Measurements from ENCODE around the gene ZMYND10. TPM values are rescaled to one million over a fixed set of nuclear protein-coding genes. Genes with fewer than 3 reads are reported as not detected.

The ZMYND10 gene
- total and polyA plus RNA-seq, 4 donors: 8.8 to 54.1 (median 34.8) TPM

- 84% methylated on average over 6 of the region's 6 CpGs for WGBS (ENCODE audit: insufficient coverage)
- H3K4me1 ChIP-seq (ENCODE audit: control insufficient read depth, insufficient read depth, low read length): peaks cover 51% of the 10 kb centered on the region
- DNase-seq (ENCODE audit: low read depth in 4 of 6, low spot score in 6 of 6): no peak
Measured at GRCh38 chr3:50383750-50384149, 38.2 kb upstream of the ZMYND10 start.

DNA sequence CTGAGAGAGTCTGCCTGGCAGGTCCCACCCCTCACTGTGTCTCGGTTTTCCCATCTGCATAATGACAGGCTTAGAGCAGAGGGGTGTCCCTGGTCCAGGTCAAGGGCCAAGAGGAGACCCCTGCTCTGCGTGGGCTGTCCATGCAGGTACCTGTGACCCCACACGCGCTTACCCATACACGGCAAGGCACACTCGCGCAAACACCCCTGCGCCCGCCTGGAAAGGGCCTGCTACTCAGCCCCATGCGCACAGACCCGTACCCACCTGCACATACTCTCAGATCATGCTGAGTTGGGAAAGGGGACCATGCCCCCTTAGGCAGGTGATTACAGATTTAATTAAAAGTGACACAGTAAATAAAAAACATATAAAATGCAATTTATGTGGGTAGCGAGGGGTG is 37.2 kb upstream of the ZMYND10 start:
- Histone ChIP-seq H3K36me3 (ENCODE audit: control insufficient read depth, insufficient read depth, low read length) (peaks cover 56% of the 10 kb centered on the region), H3K9me3 (ENCODE audit: control insufficient read depth, insufficient read depth, low read length) (no peaks in the 10 kb centered on the region), H3K27ac (ENCODE audit: low read depth, low read length) (no peak overlapping the region), H3K4me3 (ENCODE audit: low read depth, low read length) (no peak overlapping the region), H3K4me1 (ENCODE audit: control insufficient read depth, insufficient read depth, low read length) (peaks cover 41% of the 10 kb centered on the region), H3K27me3 (ENCODE audit: control insufficient read depth, insufficient read depth, low read length) (no peaks in the 10 kb centered on the region)
- no peak for DNase-seq (ENCODE audit: low read depth in 4 of 6, low spot score in 6 of 6)
- 82% methylated on average over 11 of the region's 12 CpGs for WGBS (ENCODE audit: insufficient coverage)

More at GRCh38 chr3:50383750-50384149, 38.2 kb upstream of the ZMYND10 start:
- Histone ChIP-seq H3K4me3 (ENCODE audit: low read depth, low read length) (no peak overlapping the region), H3K27ac (ENCODE audit: low read depth, low read length) (no peak overlapping the region), H3K27me3 (ENCODE audit: control insufficient read depth, insufficient read depth, low read length) (no peaks in the 10 kb centered on the region), H3K36me3 (ENCODE audit: control insufficient read depth, insufficient read depth, low read length) (peaks cover 46% of the 10 kb centered on the region), H3K9me3 (ENCODE audit: control insufficient read depth, insufficient read depth, low read length) (no peaks in the 10 kb centered on the region)

DNA sequence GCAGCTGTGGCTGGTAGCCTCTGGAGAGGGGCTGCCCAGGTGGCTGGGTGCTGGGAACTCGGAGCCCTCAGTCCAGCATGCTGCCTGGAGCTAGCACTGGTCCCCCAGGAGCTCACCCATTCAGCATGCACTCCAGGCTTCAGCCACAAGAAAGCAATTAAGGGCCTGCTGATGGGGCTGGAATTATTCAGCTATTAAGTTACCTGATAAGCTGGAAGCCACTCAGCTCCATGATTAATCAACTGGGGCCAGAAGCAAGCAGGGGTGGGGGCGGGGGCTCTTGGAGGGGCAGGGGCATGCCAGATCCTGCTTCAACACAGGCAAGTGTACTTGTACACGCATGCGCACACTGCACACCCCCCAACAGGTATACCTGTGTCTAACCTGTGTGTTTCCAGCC is 35.9 kb upstream of the ZMYND10 start:
- Histone ChIP-seq H3K27me3 (ENCODE audit: control insufficient read depth, insufficient read depth, low read length) (no peaks in the 10 kb centered on the region), H3K36me3 (ENCODE audit: control insufficient read depth, insufficient read depth, low read length) (peaks cover 53% of the 10 kb centered on the region), H3K4me1 (ENCODE audit: control insufficient read depth, insufficient read depth, low read length) (peaks cover 34% of the 10 kb centered on the region), H3K4me3 (ENCODE audit: low read depth, low read length) (no peak overlapping the region), H3K27ac (ENCODE audit: low read depth, low read length) (no peak overlapping the region), H3K9me3 (ENCODE audit: control insufficient read depth, insufficient read depth, low read length) (no peaks in the 10 kb centered on the region)
- 87% methylated on average over 4 of the region's 4 CpGs for WGBS (ENCODE audit: insufficient coverage)
- DNase-seq (ENCODE audit: low read depth in 4 of 6, low spot score in 6 of 6): peak in 1 of 6 donors; percentile 55

DNA sequence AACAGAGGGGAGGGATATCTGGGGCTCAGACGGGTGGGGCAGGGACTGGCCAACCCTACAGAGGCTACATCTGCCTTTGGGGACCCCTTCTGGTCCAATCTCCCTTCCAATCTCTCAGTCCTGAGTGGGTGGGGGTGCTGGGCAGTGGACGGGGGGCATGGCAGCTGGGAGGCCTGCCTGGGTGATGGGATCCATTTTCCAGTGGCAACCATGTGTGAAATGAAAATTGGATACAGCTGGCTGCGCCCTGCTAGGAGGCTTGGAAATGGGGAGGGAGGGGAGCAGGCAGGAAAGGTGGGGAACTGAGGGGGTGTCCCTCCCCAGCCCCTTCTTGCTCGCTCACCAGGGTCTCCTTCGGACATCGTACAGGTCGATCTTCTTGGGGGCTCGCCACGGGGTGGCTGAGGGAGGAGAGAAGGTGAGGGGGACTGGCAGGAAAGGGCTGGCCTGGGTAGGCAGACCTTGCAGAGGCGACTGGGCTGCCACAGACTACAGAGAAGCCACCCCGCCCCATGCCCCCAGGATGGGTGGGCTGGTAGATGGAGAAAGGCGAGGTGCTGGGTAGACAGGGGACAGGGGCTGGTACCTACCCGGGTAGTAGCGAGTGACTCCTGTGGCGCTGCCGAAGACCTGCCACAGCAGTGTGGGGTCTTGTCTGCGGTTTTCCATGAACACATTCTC is 35.0 kb upstream of the ZMYND10 start:
- H3K27ac ChIP-seq (ENCODE audit: low read depth, low read length): no peak overlapping the region
- no peak overlapping the region for H3K4me3 ChIP-seq (ENCODE audit: low read depth, low read length)
- DNase-seq (ENCODE audit: low read depth in 4 of 6, low spot score in 6 of 6): no peak
- no peaks in the 10 kb centered on the region for H3K27me3 ChIP-seq (ENCODE audit: control insufficient read depth, insufficient read depth, low read length)
- H3K4me1 ChIP-seq (ENCODE audit: control insufficient read depth, insufficient read depth, low read length): peaks cover 32% of the 10 kb centered on the region
- H3K9me3 ChIP-seq (ENCODE audit: control insufficient read depth, insufficient read depth, low read length): no peaks in the 10 kb centered on the region
- WGBS (ENCODE audit: insufficient coverage): 87% methylated on average over 16 of the region's 17 CpGs
- H3K36me3 ChIP-seq (ENCODE audit: control insufficient read depth, insufficient read depth, low read length): peaks cover 59% of the 10 kb centered on the region

DNA sequence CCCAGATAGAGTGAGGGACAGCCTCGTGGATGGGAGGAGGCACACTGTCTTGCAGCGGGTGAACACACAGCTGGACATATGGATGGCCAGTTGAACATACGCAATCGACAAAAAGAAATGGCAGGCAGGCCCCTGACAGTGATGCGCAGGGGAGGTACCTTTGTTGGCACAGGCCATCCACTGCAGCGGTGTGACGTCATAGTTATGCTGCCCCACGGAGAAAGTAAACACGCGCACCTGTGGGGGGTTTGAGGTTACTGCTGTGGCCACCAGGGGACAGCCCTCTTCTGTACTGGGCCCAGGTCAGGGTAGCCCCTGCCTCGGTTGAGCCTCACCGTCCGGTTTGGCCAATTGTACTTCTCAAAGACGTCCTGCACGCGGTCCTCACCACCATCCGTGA is 33.2 kb upstream of the ZMYND10 start:
- WGBS (ENCODE audit: insufficient coverage): 86% methylated on average over 17 of the region's 17 CpGs
- peaks cover 22% of the 10 kb centered on the region for H3K4me1 ChIP-seq (ENCODE audit: control insufficient read depth, insufficient read depth, low read length)

GRCh38 chr3:50378024-50378423 is 32.5 kb upstream of the ZMYND10 start:
- 89% methylated on average over 5 of the region's 6 CpGs for WGBS (ENCODE audit: insufficient coverage)
- H3K4me3 ChIP-seq (ENCODE audit: low read depth, low read length): no peak overlapping the region
- H3K27ac ChIP-seq (ENCODE audit: low read depth, low read length): no peak overlapping the region
- peaks cover 60% of the 10 kb centered on the region for H3K36me3 ChIP-seq (ENCODE audit: control insufficient read depth, insufficient read depth, low read length)
- H3K4me1 ChIP-seq (ENCODE audit: control insufficient read depth, insufficient read depth, low read length): peaks cover 23% of the 10 kb centered on the region
- no peaks in the 10 kb centered on the region for H3K9me3 ChIP-seq (ENCODE audit: control insufficient read depth, insufficient read depth, low read length)
- no peaks in the 10 kb centered on the region for H3K27me3 ChIP-seq (ENCODE audit: control insufficient read depth, insufficient read depth, low read length)
- no peak for DNase-seq (ENCODE audit: low read depth in 4 of 6, low spot score in 6 of 6)

More for the DNA sequence above, 33.2 kb upstream of the ZMYND10 start:
- Histone ChIP-seq H3K36me3 (ENCODE audit: control insufficient read depth, insufficient read depth, low read length) (peaks cover 64% of the 10 kb centered on the region), H3K27ac (ENCODE audit: low read depth, low read length) (no peak overlapping the region), H3K4me3 (ENCODE audit: low read depth, low read length) (no peak overlapping the region), H3K27me3 (ENCODE audit: control insufficient read depth, insufficient read depth, low read length) (no peaks in the 10 kb centered on the region), H3K9me3 (ENCODE audit: control insufficient read depth, insufficient read depth, low read length) (no peaks in the 10 kb centered on the region)
- no peak for DNase-seq (ENCODE audit: low read depth in 4 of 6, low spot score in 6 of 6)

DNA sequence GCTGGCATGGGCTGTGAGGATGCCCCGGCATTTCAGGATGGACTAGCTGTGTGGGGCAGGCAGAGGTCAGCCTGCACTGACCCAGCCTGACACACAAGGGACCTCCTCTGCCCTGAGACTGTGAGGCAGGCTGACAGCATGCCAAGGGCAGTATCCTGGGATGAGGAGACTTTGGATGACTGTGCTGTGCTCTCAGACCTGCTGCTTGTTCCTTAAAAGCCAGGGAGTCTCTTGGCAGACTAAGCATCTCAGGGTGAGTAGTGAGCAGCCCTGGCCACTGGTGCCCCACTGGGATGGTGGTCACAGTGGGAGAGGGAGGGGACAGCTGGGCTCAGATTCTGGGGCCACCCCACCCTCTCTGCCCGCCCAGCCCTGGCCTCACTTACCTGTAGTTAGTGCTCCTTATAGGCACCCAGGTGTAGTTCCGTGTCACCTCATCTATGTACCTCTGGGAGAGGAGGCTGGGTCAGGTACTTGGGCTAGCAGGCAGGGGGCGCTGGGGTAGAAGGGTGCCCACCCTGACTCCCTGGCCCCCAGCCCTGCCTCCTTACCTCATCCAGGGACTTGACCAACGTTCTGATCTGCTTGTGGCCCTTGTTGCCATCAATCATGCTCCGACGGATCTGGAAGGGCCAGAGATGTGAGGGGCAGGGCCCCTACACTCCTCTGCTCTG is 29.9 kb upstream of the ZMYND10 start:
- WGBS (ENCODE audit: insufficient coverage): 73% methylated on average over 7 of the region's 7 CpGs
- Histone ChIP-seq H3K36me3 (ENCODE audit: control insufficient read depth, insufficient read depth, low read length) (peaks cover 60% of the 10 kb centered on the region), H3K4me1 (ENCODE audit: control insufficient read depth, insufficient read depth, low read length) (peaks cover 24% of the 10 kb centered on the region), H3K27me3 (ENCODE audit: control insufficient read depth, insufficient read depth, low read length) (no peaks in the 10 kb centered on the region), H3K4me3 (ENCODE audit: low read depth, low read length) (no peak overlapping the region), H3K9me3 (ENCODE audit: control insufficient read depth, insufficient read depth, low read length) (no peaks in the 10 kb centered on the region), H3K27ac (ENCODE audit: low read depth, low read length) (no peak overlapping the region)
- DNase-seq (ENCODE audit: low read depth in 4 of 6, low spot score in 6 of 6): no peak

DNA sequence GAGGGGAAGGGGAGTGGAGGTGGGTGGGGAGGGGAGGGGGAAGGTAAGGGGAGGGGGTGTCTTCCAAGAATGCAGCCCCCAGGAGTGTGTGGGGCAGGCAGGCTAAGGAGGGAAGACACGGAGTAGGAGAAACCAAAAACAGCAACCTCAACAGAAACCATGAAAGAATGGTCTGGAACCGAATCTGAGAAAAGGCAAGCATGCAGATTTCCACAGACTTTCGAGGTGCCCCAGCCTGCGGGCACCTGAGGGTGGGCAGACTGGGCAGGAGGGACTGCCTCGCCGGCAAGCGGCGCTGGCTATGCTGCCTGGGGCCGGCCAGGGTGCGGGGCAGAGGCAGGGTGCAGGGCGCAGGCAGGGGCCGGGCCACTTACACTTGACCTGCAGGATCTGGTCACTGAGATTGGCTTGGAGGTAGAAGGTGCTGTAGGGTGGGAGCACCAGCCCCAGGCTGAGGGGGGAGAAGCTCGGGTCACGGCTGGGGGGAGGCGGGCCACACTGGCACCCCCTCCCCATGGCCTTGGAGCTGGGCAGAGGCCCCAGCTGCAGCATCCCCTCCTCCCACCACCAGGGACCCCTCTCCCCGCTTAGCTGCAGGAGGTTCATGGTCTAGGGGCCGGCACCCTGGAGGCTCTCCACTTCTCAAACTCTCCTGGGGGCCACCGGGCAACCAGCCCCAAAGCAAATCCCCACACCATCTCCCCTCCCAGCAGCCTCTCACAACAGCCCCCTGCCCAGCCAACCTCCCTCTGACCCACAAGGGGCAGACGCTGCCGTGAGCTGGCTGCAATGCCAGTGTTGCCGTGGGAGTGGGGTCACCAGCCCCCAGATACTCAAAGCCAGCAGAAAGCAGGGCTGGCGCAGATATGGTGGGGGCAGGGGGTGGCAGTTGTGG is 29.1 kb upstream of the ZMYND10 start:
- peaks cover 60% of the 10 kb centered on the region for H3K36me3 ChIP-seq (ENCODE audit: control insufficient read depth, insufficient read depth, low read length)
- WGBS (ENCODE audit: insufficient coverage): 60% methylated on average over 18 of the region's 22 CpGs
- H3K27ac ChIP-seq (ENCODE audit: low read depth, low read length): no peak overlapping the region
- no peak for DNase-seq (ENCODE audit: low read depth in 4 of 6, low spot score in 6 of 6)
- no peak overlapping the region for H3K4me3 ChIP-seq (ENCODE audit: low read depth, low read length)
- H3K4me1 ChIP-seq (ENCODE audit: control insufficient read depth, insufficient read depth, low read length): peaks cover 24% of the 10 kb centered on the region
- no peaks in the 10 kb centered on the region for H3K9me3 ChIP-seq (ENCODE audit: control insufficient read depth, insufficient read depth, low read length)
- no peaks in the 10 kb centered on the region for H3K27me3 ChIP-seq (ENCODE audit: control insufficient read depth, insufficient read depth, low read length)

DNA sequence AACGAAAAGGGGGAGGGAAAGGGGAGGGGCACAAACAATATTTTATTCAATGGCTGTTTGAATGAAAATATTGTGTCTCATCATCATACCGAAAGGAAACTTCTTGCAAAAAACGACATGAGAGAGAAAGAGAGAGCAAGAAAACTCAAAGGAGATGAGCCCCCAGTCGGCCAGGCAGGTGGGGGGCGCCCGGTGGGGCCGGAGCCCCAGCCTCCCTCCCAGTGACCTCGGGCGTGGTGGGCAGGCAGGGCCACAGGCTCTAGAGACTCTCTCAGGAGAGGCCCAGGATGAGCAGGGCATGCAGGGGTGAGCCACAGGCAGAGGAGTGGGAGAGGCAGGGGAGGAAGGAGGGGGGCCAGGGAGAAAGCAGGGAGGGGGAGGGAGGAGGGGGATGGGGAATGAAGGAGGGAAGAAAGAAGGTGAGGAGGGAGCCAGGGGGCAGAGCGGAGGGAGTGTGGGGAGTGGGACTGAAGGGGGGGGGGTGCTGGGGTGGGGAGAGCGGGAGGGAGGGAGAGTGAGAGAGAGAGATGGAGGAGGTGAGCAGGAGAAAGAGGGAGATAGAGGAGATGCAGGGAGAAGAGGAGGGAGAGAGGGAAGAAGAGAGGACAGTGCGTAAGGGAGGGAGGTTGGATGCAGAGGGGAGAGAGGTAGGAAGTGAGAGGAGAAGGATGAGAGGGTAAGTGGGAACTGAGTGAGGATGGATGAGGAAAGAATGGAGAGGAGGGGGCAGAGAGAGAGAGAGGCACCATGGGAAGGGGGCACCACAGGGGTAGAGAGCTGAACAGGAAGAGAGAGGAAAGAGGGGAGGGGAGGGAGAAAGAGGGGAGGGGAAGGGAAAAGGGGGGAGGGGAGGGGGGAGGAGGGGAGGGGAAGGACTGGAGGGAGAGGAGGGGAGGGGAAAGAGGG is 27.9 kb upstream of the ZMYND10 start:
- DNase-seq (ENCODE audit: low read depth in 4 of 6, low spot score in 6 of 6): peak in 1 of 6 donors; percentile 55
- H3K36me3 ChIP-seq (ENCODE audit: control insufficient read depth, insufficient read depth, low read length): peaks cover 52% of the 10 kb centered on the region
- no peak overlapping the region for H3K27ac ChIP-seq (ENCODE audit: low read depth, low read length)
- WGBS (ENCODE audit: insufficient coverage): 38% methylated on average over 10 of the region's 12 CpGs
- no peaks in the 10 kb centered on the region for H3K9me3 ChIP-seq (ENCODE audit: control insufficient read depth, insufficient read depth, low read length)
- no peak overlapping the region for H3K4me3 ChIP-seq (ENCODE audit: low read depth, low read length)
- H3K4me1 ChIP-seq (ENCODE audit: control insufficient read depth, insufficient read depth, low read length): peaks cover 21% of the 10 kb centered on the region
- H3K27me3 ChIP-seq (ENCODE audit: control insufficient read depth, insufficient read depth, low read length): no peaks in the 10 kb centered on the region

Data from spinal cord (tissue), 10 donors.